Activated CD4-positive, alpha-beta T cell treated with anti-CD3 and anti-CD28 coated beads, Interleukin-2, amount 50 U/mL, for 16 hours (primary cell): ENCODE results near the gene UROD.
"Not testable (repeated sequence)": the region's sequence is repeated elsewhere in the genome, so short reads cannot be mapped to it uniquely, and the experiment has no call there.

Experiments used
- DNase-seq: peaks from one replicate; pipeline ENCODE4 v3.0.0-alpha.2; 2020

The UROD gene

DNA sequence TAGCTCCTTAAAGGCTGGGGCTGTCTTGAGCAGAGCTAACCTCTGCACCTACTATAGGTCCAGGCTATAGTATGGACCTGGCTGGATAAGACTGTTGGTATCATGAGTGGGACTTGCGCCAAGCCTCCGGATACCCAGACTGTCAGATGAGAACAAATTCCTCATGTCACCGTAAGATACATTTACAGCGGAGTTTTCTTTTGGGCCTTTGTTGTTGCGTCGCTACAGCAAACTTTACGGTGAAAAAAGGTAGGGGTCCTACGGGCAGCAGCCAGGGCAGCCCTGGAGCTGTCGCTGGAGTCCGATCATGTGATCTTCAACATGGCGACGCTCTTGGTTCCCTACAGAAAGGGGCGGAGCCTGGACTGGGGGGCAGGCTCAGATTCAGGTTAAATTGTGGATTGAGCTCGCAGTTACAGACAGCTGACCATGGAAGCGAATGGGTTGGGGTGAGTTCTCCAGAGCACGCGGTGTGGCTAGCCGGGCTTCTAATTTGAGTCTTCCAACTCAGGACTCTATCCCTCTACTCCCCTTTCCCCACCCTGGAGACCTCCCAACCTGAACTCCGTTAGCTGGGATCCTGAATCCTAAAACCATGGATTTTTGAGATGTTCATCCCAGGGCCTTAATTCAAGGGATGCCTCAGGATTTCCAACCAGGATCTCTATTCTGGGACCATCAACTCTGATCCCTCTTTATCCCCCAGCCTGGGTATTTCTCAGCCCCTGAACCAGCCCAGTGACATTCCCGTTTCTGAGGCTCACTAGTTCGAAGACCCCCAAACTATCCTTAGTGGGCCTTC lies at the start of gene UROD:
TSS of gene UROD (plus strand) at position 418 of the 802 bp plus-strand sequence. CDS start at position 430, 12 bp downstream.
- peak; percentile 95 for DNase-seq

- no peak for DNase-seq
These were observed 49.3 kb upstream of the UROD start for GRCh38 chr1:44962729-44963128.

DNA sequence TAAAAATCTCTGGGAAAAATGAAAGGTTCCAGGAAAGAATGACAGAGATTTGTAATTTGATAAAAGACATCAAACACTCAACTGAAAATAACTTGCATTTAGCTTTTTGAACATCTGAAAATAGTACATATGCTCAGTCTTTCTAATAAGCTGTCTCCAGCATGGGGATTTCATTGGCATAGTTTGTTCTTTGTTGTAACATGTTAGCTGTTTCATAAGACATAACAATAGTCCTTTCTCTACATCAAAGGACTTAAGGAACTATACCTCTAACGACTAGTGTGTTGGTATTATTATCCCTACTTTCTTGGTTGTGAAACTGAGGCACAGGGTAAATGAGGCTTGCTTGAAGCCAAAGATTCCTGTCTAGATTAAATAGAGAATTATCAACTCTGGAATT lies 47.7 kb upstream of the UROD start:
- DNase-seq, result no peak

DNA sequence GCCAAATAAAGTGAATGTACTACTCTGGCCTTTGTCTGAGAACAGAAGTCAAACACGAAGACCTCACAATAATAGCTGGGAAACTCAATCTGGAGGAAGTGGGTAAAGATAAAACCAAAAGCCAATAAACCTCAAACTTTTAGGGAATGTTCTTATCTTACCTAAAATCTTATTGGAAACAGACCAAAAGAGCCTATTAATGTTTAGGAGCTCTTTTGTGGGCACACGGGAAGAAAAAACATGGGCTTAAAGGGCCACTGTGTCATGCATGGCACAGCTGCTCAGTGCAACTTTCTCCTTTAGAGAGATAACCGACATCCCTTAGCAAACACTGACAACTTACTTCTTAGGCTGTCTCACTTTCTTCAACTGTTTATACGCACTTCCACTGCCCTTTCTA lies 41.7 kb upstream of the UROD start:
- DNase-seq, result no peak

DNA sequence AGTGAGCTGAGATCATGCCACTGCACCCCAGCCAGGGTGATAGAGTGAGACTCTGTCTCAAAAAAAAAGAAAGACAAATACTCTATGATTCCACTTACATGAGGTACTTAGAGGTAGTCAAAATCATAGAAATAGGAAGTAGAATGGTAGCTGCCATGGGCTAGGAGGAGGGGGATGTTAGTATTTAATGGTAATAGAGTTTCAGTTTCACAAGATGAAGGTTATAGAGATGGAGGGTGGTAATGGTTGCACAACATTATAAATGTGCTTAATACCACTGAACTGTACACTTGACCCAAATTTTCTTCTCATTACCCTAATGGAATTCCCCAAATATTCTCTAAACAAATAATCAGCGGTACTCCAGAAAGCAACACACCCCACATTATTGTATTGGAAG lies 38.4 kb upstream of the UROD start:
- no peak for DNase-seq

- no peak for DNase-seq
These were observed 35.8 kb upstream of the UROD start for GRCh38 chr1:44976252-44976651.

DNA sequence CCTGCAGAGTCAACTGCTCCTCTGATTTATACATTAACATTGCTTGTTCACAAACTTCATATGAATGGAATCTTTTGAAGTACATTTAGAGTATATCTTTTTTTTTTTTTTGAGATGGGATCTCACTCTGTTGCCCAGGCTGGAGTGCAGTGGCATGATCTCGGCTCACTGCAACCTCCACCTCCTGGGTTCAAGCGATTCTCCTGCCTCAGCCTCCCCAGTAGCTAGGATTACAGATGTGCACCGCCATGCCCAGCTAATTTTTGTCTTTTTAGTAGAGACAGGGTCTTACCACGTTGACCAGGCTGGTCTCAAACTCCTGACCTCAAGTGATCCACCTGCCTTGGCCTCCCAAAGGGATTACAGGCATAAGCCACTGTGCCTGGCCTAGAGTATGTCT lies 34.7 kb upstream of the UROD start:
- DNase-seq, result not testable (repeated sequence)

DNA sequence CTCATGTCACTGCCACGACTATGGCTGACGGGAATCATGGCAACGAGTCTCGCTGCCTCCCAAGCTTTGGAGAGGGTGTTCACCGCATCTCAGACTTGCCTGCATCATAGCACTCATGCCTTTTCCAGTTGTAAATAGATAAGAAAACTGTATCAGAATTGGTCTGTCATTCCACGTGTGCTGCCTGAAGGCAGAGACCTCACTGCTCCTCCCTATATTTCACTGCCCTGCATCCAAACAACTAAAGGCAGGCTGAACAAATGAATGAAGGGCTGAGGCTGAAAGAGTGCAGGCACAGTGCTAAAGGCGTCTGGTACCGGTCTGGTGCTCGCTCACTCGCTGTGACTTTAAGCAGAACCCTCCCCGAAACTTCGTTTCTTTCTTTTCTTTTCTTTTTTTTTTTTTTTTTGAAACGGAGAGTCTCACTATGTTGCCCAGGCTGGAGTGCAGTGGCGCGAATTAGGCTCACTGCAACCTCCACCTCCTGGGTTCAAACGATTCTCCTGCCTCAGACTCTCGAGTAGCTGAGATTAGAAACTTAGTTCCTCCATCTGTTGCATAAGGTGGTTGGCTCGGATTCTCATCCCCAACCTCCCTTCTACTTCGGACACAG lies 26.2 kb upstream of the UROD start:
- no peak for DNase-seq

GRCh38 chr1:44988531-44989156 lies 23.4 kb upstream of the UROD start:
- DNase-seq, result no peak

- DNase-seq, result no peak
These were observed 17.6 kb upstream of the UROD start for GRCh38 chr1:44994309-44994898.

GRCh38 chr1:44995467-44996238 lies 16.4 kb upstream of the UROD start:
- DNase-seq, result no peak

DNA sequence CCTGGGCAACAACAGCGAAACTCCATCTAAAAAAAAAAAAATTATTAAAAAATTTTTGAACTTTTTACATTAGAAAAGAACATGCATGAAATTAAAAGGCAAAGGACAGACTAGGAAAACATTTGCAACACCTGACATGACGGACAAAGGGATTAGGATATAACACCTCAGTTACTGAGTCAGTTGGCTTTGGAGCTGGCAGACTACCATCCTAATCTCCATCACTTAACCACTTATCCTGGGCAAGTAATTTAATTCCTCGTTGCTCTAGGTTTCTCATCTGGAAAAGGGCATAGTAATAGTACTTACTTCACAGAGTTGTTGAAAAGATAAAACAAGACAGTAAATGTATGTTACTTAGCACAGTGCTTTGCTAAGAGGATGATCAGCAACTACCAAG lies 12.8 kb upstream of the UROD start:
- DNase-seq, result no peak

DNA sequence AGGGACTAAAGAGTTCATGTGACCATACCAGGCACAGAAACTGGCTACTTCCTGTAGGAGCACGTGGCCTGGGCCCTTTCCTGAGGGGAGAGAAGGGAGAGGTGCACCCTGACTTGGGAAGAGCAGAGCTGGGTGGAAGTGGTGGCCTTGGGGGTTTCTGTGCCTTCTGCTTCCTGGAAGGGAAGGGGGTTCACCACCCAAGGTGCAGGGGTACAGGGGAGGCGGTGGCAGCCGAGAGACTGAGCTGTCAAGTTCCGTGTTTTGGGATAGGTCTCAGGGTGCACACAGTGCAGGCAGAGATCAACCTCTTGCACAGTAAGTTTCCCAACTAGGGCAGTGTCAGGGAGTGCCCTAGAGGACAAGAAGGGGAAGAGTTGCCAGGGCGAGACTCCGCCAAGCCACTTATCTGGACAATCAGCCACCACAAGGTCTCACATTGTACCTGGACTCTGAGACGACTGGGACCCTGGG lies 11.0 kb upstream of the UROD start:
- DNase-seq, result no peak

GRCh38 chr1:45001576-45001975 lies 10.5 kb upstream of the UROD start:
- DNase-seq, result not testable (repeated sequence)

GRCh38 chr1:45002650-45003645 lies 9.1 kb upstream of the UROD start:
- no peak for DNase-seq

DNA sequence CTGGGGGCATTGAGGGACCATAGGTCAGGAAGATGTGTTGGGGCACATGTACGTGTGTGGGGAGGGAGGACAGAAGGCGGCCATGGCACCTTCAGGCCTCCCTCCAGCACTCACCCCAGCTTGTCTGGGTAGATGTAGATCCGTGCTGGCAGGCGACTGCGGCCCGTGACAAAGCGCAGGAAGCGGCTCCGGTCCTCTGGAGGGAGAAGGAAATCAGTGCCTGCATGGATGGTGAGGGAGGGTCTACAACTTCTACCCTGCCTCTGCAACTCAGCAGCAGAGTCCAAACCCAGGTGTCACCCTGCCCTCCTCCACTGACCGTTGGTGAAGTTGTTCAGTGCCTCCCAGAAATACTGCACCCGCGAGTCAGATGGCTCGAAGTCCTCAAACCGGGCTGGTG lies 8.3 kb upstream of the UROD start:
- DNase-seq, result no peak

DNA sequence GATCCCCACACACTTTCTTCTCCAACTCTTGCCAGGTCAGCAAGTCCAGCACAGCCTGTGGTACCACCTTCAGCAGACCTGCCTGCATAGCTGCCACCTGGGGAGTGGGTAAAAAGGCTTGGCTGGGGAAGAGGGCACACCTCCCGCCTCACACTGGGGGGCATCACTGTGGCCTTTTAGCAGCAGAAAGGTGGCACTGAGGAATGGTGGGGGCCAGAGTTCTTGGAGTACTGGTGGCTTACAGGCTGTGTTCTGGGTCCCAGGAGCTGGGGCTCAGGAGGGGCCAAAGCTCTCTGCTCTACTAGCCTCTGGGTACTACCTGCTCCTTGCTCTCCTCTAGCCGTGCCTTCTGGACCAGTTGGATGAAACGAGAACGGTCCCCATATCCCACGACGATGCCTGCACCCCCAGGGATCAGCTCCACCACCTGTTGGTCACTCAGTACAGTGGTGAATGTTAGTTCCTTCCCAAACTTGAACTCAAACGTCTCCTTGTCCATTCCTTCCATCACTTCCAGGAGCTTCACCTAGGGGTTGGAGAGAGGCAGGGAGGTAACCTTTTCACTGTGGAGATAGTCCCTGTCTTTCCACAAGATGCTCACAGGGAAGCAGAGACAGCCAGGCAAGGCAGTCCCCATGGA lies 7.7 kb upstream of the UROD start:
- DNase-seq, result no peak

GRCh38 chr1:45005761-45006160 lies 6.3 kb upstream of the UROD start:
- DNase-seq, result no peak

DNA sequence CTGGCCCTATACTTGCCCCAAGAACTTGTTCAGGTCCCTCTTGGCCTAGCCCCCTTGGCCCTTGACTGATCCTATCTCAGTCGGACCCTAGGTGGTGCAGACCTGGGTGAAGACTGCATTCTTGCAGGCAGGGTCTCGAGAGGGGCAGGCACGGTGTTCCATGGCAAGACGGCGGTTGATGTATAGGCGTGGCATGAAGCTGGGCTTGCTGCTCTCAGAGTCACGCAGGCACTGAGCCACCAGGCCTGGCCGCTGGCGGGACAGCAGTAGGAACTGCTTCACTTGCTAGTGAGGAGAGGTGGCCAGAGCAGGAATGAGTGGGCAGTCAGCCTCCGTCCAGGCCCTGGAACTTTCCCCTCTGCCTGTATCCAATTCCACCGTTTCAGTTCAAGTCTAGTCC lies 4.7 kb upstream of the UROD start:
- DNase-seq, result no peak

- DNase-seq, result no peak
These were observed 4.0 kb upstream of the UROD start for GRCh38 chr1:45008076-45008475.

- no peak for DNase-seq
These were observed 3.5 kb upstream of the UROD start for GRCh38 chr1:45008516-45008915.
